H9 (cell line): ENCODE results near the gene PHACTR1. TPM values are rescaled to one million over a fixed set of nuclear protein-coding genes. Genes with fewer than 3 reads are reported as not detected.

Experiments
- DNase-seq: peaks from one replicate; pipeline ENCODE4 v3.0.0-alpha.2; 2017
- H2AFZ ChIP-seq: one replicate; pipeline ENCODE4 v1.6.1; 2013; ENCODE audit warnings: mild to moderate bottlenecking, low read length, control low read depth, moderate library complexity
- H2AK5ac ChIP-seq: 2 replicates; pipeline ENCODE4 v1.6.1; 2013; ENCODE audit warnings: low read length, control low read depth, mixed read lengths; ENCODE audit not compliant: insufficient read length
- H2BK120ac ChIP-seq: one replicate; pipeline ENCODE4 v1.6.1; 2013; ENCODE audit warnings: low read depth, mild to moderate bottlenecking, low read length, control low read depth, inconsistent platforms; ENCODE audit not compliant: poor library complexity, severe bottlenecking
- H2BK12ac ChIP-seq: 2 replicates; pipeline ENCODE4 v1.6.1; 2013; ENCODE audit warnings: low read length, control low read depth, mixed read lengths, low read depth; ENCODE audit not compliant: insufficient read length
- H2BK15ac ChIP-seq: 2 replicates; pipeline ENCODE4 v1.6.1; 2013; ENCODE audit warnings: low read depth, low read length, control low read depth
- H2BK20ac ChIP-seq: one replicate; pipeline ENCODE4 v1.6.1; 2013; ENCODE audit warnings: low read depth, mild to moderate bottlenecking, low read length, control low read depth, inconsistent platforms; ENCODE audit not compliant: poor library complexity, severe bottlenecking
- H2BK5ac ChIP-seq: 2 replicates; pipeline ENCODE4 v1.6.1; 2013; ENCODE audit warnings: low read length, control low read depth, mixed read lengths; ENCODE audit not compliant: insufficient read length
- H3K14ac ChIP-seq: 2 replicates; pipeline ENCODE4 v1.6.1; 2013; ENCODE audit warnings: low read length, control low read depth; ENCODE audit not compliant: insufficient read depth
- H3K18ac ChIP-seq: 2 replicates; pipeline ENCODE4 v1.6.1; 2013; ENCODE audit warnings: low read depth, mild to moderate bottlenecking, mixed read lengths, low read length, control low read depth; ENCODE audit not compliant: insufficient read length
- H3K23ac ChIP-seq: 2 replicates; pipeline ENCODE4 v1.6.1; 2013; ENCODE audit warnings: low read length, control low read depth, mixed read lengths, low read depth; ENCODE audit not compliant: insufficient read length
- H3K23me2 ChIP-seq: 2 replicates; pipeline ENCODE4 v1.6.1; 2013; ENCODE audit warnings: low read depth, mild to moderate bottlenecking, mixed read lengths, low read length, control low read depth; ENCODE audit not compliant: insufficient read length, poor library complexity, severe bottlenecking
- H3K27ac ChIP-seq: 2 replicates; pipeline ENCODE4 v1.5.1; 2013; ENCODE audit warnings: low read length, control low read depth, mixed read lengths, low read depth; ENCODE audit not compliant: insufficient read length
- H3K27me3 ChIP-seq: 2 replicates; pipeline ENCODE4 v1.6.1; 2013; ENCODE audit warnings: low read length, control low read depth, inconsistent platforms; ENCODE audit not compliant: insufficient read depth
- H3K4ac ChIP-seq: 2 replicates; pipeline ENCODE4 v1.6.1; 2013; ENCODE audit warnings: low read depth, mild to moderate bottlenecking, control low read depth, inconsistent platforms, low read length, moderate library complexity
- H3K4me1 ChIP-seq: 2 replicates; pipeline ENCODE4 v1.6.1; 2013; ENCODE audit warnings: low read length, control low read depth, inconsistent platforms; ENCODE audit not compliant: insufficient read depth
- H3K4me2 ChIP-seq: 2 replicates; pipeline ENCODE4 v1.6.1; 2013; ENCODE audit warnings: low read length, control low read depth, mixed read lengths; ENCODE audit not compliant: insufficient read length, insufficient read depth
- H3K56ac ChIP-seq: 2 replicates; pipeline ENCODE4 v1.6.1; 2013; ENCODE audit warnings: low read depth, mild to moderate bottlenecking, mixed read lengths, low read length, control low read depth; ENCODE audit not compliant: insufficient read length
- H3K79me1 ChIP-seq: 2 replicates; pipeline ENCODE4 v1.6.1; 2013; ENCODE audit warnings: low read depth, mild to moderate bottlenecking, moderate library complexity, low read length, control low read depth, inconsistent platforms; ENCODE audit not compliant: insufficient read depth, poor library complexity, severe bottlenecking
- H3K79me2 ChIP-seq: 2 replicates; pipeline ENCODE4 v1.6.1; 2013; ENCODE audit warnings: low read length, control low read depth, inconsistent platforms; ENCODE audit not compliant: insufficient read depth
- H3K9ac ChIP-seq: 2 replicates; pipeline ENCODE4 v1.6.1; 2013; ENCODE audit warnings: low read length, control low read depth, mixed read lengths; ENCODE audit not compliant: insufficient read length; ENCODE audit errors: extremely low read depth
- H3K9me3 ChIP-seq: one replicate; pipeline ENCODE4 v1.6.1; 2013; ENCODE audit warnings: low read depth, low read length, inconsistent platforms; ENCODE audit not compliant: control insufficient read depth
- H3T11ph ChIP-seq: one replicate; pipeline ENCODE4 v1.6.1; 2013; ENCODE audit warnings: mild to moderate bottlenecking, low read length, control low read depth, inconsistent platforms
- H4K20me1 ChIP-seq: one replicate; pipeline ENCODE4 v1.6.1; 2013; ENCODE audit not compliant: control insufficient read depth, insufficient read length, insufficient read depth
- H4K5ac ChIP-seq: 2 replicates; pipeline ENCODE4 v1.6.1; 2013; ENCODE audit warnings: low read depth, mild to moderate bottlenecking, mixed read lengths, low read length, control low read depth; ENCODE audit not compliant: insufficient read length
- H4K8ac ChIP-seq: replicated peaks from 2 replicates; pipeline ENCODE4 v1.6.1; 2013; ENCODE audit warnings: low read length, control low read depth, mixed read lengths, low read depth; ENCODE audit not compliant: insufficient read length
- H4K91ac ChIP-seq: 2 replicates; pipeline ENCODE4 v1.6.1; 2013; ENCODE audit warnings: low read depth, mild to moderate bottlenecking, moderate library complexity, mixed read lengths, low read length, control low read depth; ENCODE audit not compliant: insufficient read length
- H3K27ac Mint-ChIP-seq, 3 experiments: 2 replicates in 2 of 3; 3 replicates in 1 of 3; pipeline ENCODE4 v1.8.0; 2020 to 2021; ENCODE audit warnings: mixed read lengths in 3 of 3, mild to moderate bottlenecking in 1 of 3, moderate library complexity in 1 of 3
- H3K27me3 Mint-ChIP-seq: 2 replicates; pipeline ENCODE4 v1.8.0; 2021; ENCODE audit warnings: low read depth, mild to moderate bottlenecking, moderate library complexity, mixed read lengths
- H3K36me3 Mint-ChIP-seq, 3 experiments: 2 replicates in 2 of 3; 3 replicates in 1 of 3; pipeline ENCODE4 v1.8.0; 2020 to 2021; ENCODE audit warnings: low read depth in 3 of 3, mixed read lengths in 3 of 3; ENCODE audit not compliant: insufficient read depth in 1 of 3
- H3K4me1 Mint-ChIP-seq, 2 experiments: 2 replicates each; pipeline ENCODE4 v1.8.0; 2020; ENCODE audit warnings: mixed read lengths in 2 of 2
- H3K4me3 Mint-ChIP-seq, 2 experiments: 2 replicates in 1 of 2; 3 replicates in 1 of 2; pipeline ENCODE4 v1.8.0; 2020 to 2021; ENCODE audit warnings: mild to moderate bottlenecking in 2 of 2, mixed read lengths in 2 of 2, moderate library complexity in 1 of 2
- H3K9me3 Mint-ChIP-seq, 2 experiments: 2 replicates in 1 of 2; 3 replicates in 1 of 2; pipeline ENCODE4 v1.8.0; 2020; ENCODE audit warnings: mild to moderate bottlenecking in 2 of 2, mixed read lengths in 2 of 2, moderate library complexity in 1 of 2
- CTCF ChIP-seq: fragments of 200-600 bp; sonication (generic); conservative IDR thresholded peaks from 3 replicates; pipeline ENCODE4 v1.8.0; 2021; ENCODE audit warnings: antibody characterized with exemption, mild to moderate bottlenecking
- WGBS: extraction: QIAGEN DNeasy Blood & Tissue Kit; methylation state at CpG from one replicate; pipeline ENCODE4 v1.1.7; 2013; ENCODE audit warnings: missing lambda C conversion rate, low lambda C conversion rate, mixed read lengths; ENCODE audit not compliant: insufficient read length; ENCODE audit errors: extremely low coverage; 5-methylcytosine and 5-hydroxymethylcytosine counted together
- total RNA-seq: library from RNA; stranded (reverse); gene quantifications from 2 replicates; pipeline ENCODE4 v1.2.1, GENCODE V29; 2021

Gene PHACTR1
- total RNA-seq, 1 experiment from 2014 or later = 15.9 TPM

GRCh38 chr6:12801141-12801540 is 84.6 kb downstream of the PHACTR1 start:
- H3K56ac ChIP-seq = no peak overlapping the region
- no peak overlapping the region for H2AK5ac ChIP-seq
- Mint-ChIP-seq H3K36me3 (no peaks in the 10 kb centered on the region), H3K4me3 (no peak overlapping the region), H3K27me3 (no peaks in the 10 kb centered on the region), H3K4me1 (no peaks in the 10 kb centered on the region), H3K27ac (no peak overlapping the region), H3K9me3 (no peaks in the 10 kb centered on the region)
- H2AFZ ChIP-seq = no peak overlapping the region
- H3K18ac ChIP-seq = no peak overlapping the region
- no peak overlapping the region for H3K14ac ChIP-seq
- no peak overlapping the region for H4K8ac ChIP-seq
- H3K4me2 ChIP-seq = no peak overlapping the region
- no peak overlapping the region for H3K4ac ChIP-seq
- H4K20me1 ChIP-seq = no peaks in the 10 kb centered on the region
- no peak for TF ChIP-seq CTCF
- no peak overlapping the region for H2BK15ac ChIP-seq
- no peak overlapping the region for H3T11ph ChIP-seq
- H2BK5ac ChIP-seq = no peak overlapping the region
- no peaks in the 10 kb centered on the region for H3K27me3 ChIP-seq
- H4K91ac ChIP-seq = no peak overlapping the region
- no peak overlapping the region for H4K5ac ChIP-seq
- no peaks in the 10 kb centered on the region for H3K9me3 ChIP-seq
- no peaks in the 10 kb centered on the region; the same call in 1 of the 2 replicates for H3K4me1 ChIP-seq
- no peak overlapping the region for H2BK12ac ChIP-seq
- no peaks in the 10 kb centered on the region for H3K79me2 ChIP-seq
- no CpG with 5 or more reads among the region's 3 CpGs for WGBS
- no peak overlapping the region for H2BK120ac ChIP-seq
- no peak overlapping the region for H3K23ac ChIP-seq
- H3K23me2 ChIP-seq = no peaks in the 10 kb centered on the region
- no peaks in the 10 kb centered on the region for H3K79me1 ChIP-seq
- no peak for DNase-seq
- no peak overlapping the region for H2BK20ac ChIP-seq
- H3K9ac ChIP-seq = no peak overlapping the region
- no peak overlapping the region for H3K27ac ChIP-seq
